ENCODE measurements around the gene ZNF221.

- TF ChIP-seq CTCF (IDR thresholded peaks at IDR 0.05) (no peak), ZFX (IDR thresholded peaks at IDR 0.05; ENCODE audit: borderline replicate concordance) (no peak)
Measured at GRCh38 chr19:43983544-43983911, 32.5 kb downstream of the ZNF221 start.
